GM20431 (cell line): Measurements from ENCODE around the gene CADPS2.
"Not testable (repeated sequence)": the region's sequence is repeated elsewhere in the genome, so short reads cannot be mapped to it uniquely, and the experiment has no call there.

ENCODE experiments used
- in situ Hi-C: fragments of 300-500 bp; cut with MseI, MboI; formaldehyde crosslinking; loops from one replicate; pipeline ENCODE4 v1.15.0; 2020; ENCODE audit warnings: low sequenced_read_pairs; ENCODE audit not compliant: unreplicated experiment

The CADPS2 gene

GRCh38 chr7:122858320-122858719, 27.9 kb downstream of the CADPS2 start:
- in situ Hi-C loops = no loop called here

GRCh38 chr7:122850528-122850927, 35.7 kb downstream of the CADPS2 start:
- in situ Hi-C loops = no loop called here

GRCh38 chr7:122849957-122850328, 36.3 kb downstream of the CADPS2 start:
- in situ Hi-C loops = no loop called here

- in situ Hi-C loops = no loop called here
Measured at GRCh38 chr7:122849322-122849956, 36.8 kb downstream of the CADPS2 start.

GRCh38 chr7:122847871-122848473, 38.3 kb downstream of the CADPS2 start:
- in situ Hi-C loops = no loop called here

- in situ Hi-C loops = no loop called here
Measured at GRCh38 chr7:122846591-122846990, 39.7 kb downstream of the CADPS2 start.

- in situ Hi-C loops = no loop called here
Measured at GRCh38 chr7:122845286-122845685, 41.0 kb downstream of the CADPS2 start.

- in situ Hi-C loops = no loop called here
Measured at GRCh38 chr7:122844191-122844988, 41.9 kb downstream of the CADPS2 start.

- in situ Hi-C loops = no loop called here
Measured at GRCh38 chr7:122842971-122843370, 43.3 kb downstream of the CADPS2 start.

GRCh38 chr7:122836286-122836685, 50.0 kb downstream of the CADPS2 start:
- in situ Hi-C loops = not testable (repeated sequence)

GRCh38 chr7:122834571-122834942, 51.7 kb downstream of the CADPS2 start:
- in situ Hi-C loops = not testable (repeated sequence)

- in situ Hi-C loops = no loop called here
Measured at GRCh38 chr7:122833888-122834570, 52.2 kb downstream of the CADPS2 start.

GRCh38 chr7:122831436-122831835, 54.8 kb downstream of the CADPS2 start:
- in situ Hi-C loops = no loop called here

GRCh38 chr7:122829962-122830361, 56.3 kb downstream of the CADPS2 start:
- in situ Hi-C loops = no loop called here

GRCh38 chr7:122827763-122828162, 58.5 kb downstream of the CADPS2 start:
- in situ Hi-C loops = no loop called here

GRCh38 chr7:122813845-122814244, 72.4 kb downstream of the CADPS2 start:
- in situ Hi-C loops = no loop called here

- in situ Hi-C loops = no loop called here
Measured at GRCh38 chr7:122803851-122804250, 82.4 kb downstream of the CADPS2 start.

GRCh38 chr7:122803323-122803722, 82.9 kb downstream of the CADPS2 start:
- in situ Hi-C loops = no loop called here

GRCh38 chr7:122802301-122802751, 83.9 kb downstream of the CADPS2 start:
- in situ Hi-C loops = no loop called here

GRCh38 chr7:122791959-122792545, 94.2 kb downstream of the CADPS2 start:
- in situ Hi-C loops = no loop called here
